Measurements from ENCODE around the gene MYO3B.

- TF ChIP-seq POLR2AphosphoS5 (IDR thresholded peaks at IDR 0.05; ENCODE audit: borderline replicate concordance, low read depth, low read length) = no peak
- TF ChIP-seq EZH2 (IDR thresholded peaks at IDR 0.05) = no peak
- TF ChIP-seq FOXP2 (optimal IDR thresholded peaks at IDR 0.05; ENCODE audit: control extremely low read depth, extremely low read length, insufficient read depth) = no peak
These were observed 22.8 kb upstream of the MYO3B start for GRCh38 chr2:170155022-170155722.
